IPS DF 4.7 (cell line): ENCODE results near the gene ADCK2.
"Not testable (repeated sequence)": the region's sequence is repeated elsewhere in the genome, so short reads cannot be mapped to it uniquely, and the experiment has no call there.

ENCODE experiments used
- DNase-seq: peaks from one replicate; pipeline ENCODE4 v3.0.0-alpha.2; 2013; ENCODE audit warnings: low spot score; ENCODE audit errors: extremely low read depth

The ADCK2 gene

DNA sequence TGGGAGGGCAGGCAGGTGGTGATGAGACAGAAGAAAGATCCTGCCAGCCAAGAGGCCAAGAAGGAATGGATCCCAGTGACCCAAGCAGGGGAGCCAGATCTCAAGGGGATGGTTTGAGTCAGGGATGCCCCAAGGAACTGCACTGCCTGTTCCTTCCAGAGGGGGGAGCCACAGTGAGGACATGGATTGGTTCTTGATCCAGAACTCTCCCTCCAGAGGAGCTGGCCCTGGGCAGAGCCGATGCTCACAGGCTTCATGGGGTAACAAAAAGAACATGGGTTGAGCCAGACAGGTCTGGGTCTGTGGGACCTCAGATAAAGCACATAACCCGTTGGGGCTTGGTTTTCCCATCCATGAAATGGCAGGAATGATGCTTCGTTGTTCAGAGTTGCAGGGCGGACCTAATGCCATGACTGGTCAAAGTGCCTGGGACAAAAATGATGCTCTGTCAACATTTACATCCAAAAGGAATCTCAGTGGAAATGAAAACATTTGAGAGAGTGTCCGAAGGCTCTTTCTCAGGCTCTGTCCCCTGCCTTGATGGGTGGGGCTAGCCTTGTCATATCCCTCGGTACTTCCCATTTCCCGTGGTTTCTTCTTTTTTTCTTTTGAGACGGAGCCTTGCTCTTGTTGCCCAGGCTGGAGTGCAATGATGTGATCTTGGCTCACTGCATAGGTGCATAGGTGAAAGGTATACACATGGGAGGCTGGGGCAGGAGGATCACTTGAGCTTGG lies 27.4 kb upstream of the ADCK2 start:
- no peak for DNase-seq

DNA sequence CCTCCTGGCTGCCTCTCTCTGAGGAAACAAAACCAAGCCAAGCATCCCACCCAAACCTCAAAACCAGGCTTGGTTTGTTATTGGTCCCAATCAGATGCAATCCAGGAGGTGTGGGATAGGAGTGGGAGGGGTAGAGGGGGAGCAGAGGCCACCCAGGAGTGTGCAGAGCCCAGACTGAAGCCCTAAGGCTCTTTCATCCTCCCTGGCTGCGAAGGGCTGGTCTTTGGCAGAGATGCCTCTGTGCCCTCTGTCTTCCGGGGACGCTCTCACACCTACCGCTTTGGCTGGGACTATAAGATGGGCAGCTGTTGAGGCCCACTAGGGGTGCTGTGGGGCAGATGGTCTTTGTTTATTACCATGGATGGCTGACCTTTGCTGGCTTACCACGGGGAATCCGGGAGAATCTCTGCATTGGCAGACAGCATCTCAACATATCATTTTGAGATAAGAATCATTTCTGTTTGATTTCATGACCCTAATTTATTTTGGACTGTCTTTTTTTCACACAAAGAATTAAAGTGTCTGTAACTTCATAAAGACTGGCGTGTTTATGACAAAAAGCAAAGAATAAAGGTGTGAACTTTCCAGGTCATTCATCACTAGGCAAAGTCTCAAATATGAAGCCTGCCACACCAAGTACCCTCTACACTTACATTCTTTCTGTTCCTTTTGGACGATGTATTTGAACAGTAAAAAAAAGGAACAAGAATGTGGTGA lies 25.7 kb upstream of the ADCK2 start:
- DNase-seq: no peak

DNA sequence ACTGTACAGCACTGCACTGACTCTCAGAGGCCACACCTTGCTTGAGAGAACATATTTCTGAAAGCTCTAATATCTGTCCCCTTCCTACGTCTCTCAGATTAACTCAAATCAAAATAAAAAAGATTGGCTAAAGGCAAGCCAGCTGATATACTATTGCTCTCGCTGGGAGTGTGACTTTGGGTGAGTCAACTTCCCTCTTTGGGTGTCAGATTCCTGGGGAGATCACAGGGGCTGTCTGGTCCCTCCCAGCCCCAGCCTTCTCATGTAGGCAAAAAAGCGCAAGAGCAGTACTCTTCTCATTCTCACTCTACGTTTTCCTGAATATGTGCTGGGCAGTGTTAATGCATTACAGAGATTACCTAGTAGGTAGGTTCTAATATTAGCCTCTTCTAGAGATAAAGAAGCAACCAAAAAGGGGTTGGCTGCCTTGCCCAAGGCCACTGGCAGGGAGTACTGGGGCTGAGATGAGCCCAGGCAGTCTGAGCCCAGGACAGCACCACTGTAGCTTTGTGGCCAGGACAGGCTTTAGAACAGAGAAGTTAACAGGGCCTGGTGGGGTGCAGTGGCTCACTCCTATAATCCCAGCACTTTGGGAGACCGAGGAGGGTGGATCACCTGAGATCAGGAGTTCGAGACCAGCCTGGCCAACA lies 23.1 kb upstream of the ADCK2 start:
- DNase-seq: no peak

DNA sequence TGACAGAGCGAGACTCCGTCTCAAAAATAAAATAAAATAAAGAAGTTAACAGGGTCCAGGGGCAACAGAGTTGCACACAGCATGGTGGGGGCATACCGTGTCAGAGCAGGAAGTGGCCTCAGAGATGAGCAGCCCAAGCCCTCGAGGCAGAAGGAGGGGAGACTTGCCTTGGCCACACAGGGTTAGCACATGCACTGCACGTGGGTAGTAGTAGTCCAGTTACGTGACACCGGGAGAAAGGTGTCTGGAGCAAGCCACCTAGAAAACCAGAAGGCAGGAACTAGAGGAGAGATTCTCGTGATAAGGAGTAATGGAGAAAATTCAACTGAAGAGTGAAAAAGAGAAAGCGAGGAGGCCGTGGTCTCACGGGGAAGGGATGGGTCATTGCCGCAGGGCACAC lies 22.4 kb upstream of the ADCK2 start:
- no peak for DNase-seq

DNA sequence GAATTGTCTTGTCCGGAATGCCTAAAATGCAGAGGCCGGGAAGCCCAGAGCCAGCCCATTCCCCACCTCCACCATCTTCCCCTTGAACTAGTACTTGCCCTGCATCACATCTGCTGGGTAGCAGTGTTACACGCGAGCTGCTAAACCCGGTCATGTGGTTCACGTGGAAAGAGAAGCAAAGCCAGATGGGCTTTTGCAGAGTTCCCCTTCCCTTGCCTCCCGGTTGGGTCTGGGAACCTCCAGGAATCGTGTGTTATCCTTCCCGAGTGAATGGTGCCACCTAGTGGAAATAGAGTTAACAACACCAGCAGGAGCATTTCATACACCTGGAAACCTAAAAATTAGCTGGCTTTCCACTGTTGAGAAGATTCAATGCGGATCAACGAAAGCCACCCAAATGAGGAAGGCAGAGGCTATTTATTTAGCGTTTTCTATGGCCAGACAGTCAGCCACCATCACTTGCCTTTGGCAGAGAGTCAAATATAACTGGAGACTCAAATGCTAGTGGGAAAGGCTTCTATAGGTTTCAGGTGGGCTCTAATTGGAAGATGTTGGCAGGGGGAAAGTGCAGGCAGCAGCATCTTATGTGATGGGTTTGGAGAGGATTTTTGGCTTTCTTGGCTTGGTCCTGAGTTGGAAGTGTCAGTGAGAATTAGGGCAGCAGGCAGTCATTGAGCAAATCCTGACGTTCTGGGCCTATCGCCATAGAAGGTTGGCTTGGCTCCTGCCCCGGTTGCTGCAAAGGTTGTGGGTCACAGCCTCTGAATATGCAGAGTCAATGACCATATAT lies 19.2 kb upstream of the ADCK2 start:
- DNase-seq: no peak

DNA sequence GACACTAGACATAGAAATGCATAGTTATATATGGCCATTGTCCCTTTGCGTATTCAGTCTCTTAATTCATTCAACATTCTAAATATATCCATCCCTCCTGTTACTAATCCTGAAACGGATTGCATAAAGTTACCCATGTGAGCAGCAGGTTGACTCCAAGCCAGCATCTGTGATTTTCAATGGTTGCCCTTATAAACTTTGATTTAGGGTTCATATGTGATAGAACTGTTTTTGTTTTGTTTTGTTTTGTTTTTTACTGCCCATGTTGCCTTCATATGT lies 18.7 kb upstream of the ADCK2 start:
- no peak for DNase-seq

DNA sequence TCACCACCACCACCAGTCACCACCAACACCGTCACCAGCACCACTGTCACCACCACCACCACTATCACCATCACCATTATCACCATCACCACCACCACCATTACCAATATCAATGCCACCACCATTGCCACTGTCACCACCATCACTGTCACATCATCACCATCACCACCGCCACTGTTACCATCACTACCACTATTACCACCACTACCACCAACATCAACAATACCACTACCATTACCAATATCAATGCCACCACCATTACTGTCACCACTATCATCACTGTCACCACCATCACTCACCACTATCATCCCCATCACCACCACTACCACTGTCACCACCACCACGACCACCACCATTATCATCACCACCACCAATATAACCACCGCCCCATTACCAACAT lies 18.1 kb upstream of the ADCK2 start:
- no peak for DNase-seq

DNA sequence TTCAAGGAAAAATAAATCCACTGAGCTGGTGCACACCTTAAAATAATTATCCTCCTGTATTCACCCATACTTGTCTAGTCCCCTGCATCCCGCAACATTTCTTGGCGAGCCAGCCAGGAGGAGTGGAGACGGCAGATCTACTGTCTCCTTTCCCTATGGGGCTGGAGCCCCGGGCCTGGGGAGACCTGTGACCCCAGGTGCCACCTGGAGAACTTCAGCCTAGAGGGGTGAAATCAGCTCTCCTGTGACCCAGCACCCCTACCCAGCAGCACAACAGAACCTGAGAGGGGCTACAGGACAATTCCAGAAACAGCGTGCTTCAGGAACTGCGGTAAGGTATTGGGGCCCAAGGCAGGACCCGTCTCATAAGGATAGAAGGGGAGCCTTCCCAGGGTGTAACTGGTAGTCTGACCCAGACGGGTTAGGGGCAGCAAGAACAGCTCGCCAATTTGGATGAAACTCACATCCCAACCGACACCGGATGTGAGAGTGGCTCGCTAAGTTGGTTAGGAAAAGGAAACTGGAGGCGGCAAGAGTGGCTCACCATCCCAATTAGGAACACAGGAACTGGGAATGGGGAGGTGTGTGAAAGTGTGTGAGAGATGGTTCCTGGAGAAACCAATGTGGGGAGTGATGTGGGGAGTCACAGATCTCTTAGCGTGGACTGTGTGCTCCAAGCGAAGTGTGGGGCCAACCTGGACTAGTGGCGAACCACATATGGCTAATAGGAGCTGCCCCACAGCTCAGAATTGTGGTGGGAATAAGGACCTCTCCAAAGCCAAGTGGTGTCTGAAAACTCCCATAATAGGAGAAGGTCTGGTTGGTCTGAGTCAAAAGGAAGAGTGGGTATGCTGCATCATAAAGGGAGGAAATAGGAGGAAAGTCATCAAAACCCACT lies 17.0 kb upstream of the ADCK2 start:
- DNase-seq: no peak

DNA sequence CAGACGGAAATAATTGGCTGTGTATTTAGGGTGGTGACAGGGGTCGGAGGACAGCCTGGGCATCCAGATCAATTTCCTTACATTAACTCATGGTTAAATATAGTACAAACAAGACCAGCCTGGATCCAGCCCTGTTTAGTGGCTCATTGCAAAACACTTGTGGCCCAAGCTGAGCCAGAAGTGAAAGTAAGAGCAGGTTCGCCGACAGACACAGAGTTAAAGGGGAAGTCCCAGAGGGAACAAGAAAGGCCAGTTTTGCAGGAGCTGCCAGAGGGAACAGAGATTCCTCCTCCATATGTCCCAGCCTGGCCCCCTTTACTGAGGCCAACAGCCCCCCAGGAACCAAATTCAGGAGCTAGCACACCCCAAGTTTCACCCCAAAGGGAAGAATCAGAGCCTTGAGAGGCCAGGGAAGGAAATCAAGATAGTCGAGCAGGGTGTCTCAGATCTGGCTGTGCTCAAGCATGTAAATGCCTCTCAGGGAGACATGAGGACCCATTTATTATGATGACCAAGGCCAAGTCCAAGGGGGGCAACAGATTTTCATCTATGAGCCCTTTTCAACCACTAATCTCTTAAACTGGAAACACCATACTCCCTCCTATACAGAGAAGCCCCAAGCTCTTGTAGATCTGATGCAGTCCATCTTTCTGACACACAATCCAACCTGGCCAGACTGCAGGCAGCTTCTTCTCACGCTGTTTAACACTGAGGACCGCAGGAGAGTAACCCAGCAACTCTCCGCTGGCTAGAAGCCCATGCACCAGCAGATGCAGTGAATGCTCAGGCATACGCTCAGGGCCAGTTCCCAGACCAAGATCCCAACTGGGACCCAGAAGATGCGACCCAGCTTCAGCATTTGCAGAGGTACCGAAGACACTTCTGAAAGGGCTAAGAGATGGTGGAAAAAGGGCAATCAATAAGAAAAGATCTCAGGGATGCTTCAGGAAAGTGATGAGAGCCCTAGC lies 15.9 kb upstream of the ADCK2 start:
- no peak for DNase-seq

DNA sequence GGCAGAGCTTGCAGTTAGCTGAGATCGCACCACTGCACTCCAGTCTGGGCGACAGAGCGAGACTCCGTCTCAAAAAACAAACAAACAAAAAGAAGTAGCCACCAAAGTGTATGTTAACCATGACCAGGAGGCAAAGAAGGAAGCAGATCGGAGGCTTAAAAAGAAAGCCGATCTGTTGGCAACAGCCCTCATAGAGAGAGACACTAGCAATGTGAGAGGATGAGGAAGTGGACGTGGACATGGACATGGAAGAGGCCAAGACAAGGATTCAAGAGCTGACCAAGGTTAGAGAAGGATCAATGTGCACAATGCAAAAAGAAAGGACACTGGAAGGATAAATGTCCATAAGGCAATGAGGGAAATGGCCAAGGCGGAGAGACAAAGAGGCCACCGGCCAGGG lies 14.9 kb upstream of the ADCK2 start:
- no peak for DNase-seq

DNA sequence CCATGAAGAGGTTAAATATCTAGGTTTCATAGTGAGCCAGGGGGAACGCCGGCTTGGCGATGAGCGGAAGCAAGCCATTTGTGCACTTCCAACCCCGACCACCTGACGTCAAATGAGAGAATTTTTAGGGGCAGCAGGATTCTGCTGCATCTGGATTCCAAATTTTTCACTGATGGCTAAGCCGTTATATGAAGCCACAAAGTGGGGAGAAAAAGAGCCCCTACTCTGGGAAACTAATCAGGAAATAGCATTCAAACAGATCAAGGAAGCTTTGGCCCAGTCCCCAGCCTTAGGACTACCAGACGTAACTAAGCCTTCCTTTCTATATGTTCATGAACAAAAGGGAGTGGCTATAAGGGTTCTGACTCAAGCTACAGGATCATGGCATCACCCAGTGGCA lies 12.9 kb upstream of the ADCK2 start:
- DNase-seq: no peak

DNA sequence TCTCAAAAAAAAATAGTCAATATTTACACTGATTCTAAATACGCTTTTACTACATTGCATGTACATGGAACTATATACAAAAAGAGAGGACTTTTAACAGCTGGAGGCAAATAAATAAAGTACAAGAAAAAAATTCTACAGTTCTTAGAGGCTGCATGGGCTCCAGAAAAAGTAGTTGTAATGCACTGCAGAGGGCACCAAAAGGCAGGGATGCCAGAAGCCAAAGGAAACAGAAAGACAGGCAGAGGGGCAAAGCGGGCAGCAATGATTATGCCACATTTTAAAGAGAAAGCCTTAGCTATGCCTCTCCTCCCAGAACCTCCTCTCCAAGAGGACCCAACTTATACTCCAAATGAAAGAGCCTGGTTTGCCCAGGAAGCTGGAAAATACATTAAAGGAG lies 11.6 kb upstream of the ADCK2 start:
- no peak for DNase-seq

DNA sequence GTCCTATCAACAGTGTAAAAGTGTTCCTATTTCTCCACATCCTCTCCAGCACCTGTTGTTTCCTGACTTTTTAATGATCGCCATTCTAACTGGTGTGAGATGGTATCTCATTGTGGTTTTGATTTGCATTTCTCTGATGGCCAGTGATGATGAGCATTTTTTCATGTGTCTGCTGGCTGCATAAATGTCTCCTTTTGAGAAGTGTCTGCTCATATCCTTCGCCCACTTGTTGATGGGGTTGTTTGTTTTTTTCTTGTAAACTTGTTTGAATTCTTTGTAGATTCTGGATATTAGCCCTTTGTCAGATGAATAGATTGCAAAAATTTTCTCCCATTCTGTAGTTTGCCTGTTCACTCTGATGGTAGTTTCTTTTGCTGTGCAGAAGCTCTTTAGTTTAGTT lies 9.8 kb upstream of the ADCK2 start:
- not testable (repeated sequence) for DNase-seq

DNA sequence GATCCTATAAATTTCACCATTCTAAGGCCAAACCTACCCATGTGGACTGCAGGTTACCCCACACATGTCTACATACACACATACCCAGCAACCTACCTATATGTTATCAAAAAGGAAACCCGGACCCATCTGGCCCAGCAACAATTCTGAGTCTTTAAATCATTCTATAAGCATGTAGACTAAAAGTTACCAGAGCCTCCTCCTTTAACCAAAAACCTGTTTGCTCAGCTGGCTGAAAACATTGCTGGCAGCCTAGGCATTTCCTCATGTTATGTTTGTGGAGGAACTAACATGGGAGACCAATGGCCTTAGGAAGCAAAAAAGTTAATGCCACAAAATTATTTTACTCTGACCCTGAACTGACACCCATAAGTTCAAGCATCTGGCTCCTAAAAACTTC lies 5.3 kb upstream of the ADCK2 start:
- DNase-seq: no peak

DNA sequence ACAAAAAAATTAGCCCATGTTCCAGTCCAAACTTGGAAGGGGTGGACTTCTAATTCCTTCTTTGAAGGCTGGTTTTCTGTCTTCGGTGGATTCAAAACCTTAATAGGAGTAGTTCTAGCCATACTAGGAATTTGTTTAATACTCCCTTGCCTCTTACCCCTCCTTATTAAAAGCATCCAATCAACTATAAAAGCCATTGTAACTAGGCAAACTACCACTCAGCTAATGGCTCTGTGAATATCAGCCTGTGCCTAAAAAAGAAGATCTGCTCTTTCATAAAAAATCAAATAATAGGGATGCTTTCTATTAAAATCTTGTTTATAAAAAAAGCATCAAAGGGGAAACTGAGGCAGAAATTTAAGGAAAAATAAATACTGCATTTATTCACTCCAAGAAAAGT lies 4.1 kb upstream of the ADCK2 start:
- DNase-seq: no peak

DNA sequence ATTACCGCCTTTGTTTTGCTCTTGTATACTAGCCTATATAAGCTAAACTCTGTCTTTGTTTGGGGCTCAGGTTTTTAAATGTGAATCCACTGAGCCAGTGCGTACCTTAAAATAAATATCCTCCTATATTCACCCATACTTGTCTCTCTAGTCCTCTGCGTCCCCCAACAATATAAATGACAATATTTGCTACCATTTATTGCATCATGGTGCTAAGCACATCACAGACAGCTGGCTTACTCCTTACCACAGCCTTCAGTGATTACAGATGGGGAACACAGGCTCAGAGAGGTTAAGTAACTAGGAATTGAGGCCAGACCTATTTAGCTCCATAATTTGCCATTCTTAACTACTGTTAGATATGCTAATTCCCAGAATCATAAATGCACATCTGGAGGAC lies 3.4 kb upstream of the ADCK2 start:
- DNase-seq: no peak

DNA sequence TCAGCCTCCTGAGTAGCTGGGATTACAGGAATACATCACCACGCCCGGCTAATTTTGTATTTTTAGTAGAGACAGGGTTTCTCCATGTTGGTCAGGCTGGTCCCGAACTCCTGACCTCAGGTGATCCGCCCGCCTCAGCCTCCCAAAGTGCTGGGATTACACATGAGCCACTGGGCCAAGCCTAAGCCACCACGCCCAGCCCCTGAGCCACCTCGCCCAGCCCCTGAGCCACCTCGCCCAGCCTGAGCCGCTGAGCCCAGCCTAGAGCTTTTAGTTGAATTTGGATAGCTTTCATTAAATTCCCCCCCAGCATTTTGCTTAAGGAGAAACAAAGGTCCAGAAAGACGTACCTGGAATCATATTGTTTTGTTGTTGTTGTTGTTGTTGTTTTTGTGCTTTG lies 2.9 kb upstream of the ADCK2 start:
- not testable (repeated sequence) for DNase-seq

DNA sequence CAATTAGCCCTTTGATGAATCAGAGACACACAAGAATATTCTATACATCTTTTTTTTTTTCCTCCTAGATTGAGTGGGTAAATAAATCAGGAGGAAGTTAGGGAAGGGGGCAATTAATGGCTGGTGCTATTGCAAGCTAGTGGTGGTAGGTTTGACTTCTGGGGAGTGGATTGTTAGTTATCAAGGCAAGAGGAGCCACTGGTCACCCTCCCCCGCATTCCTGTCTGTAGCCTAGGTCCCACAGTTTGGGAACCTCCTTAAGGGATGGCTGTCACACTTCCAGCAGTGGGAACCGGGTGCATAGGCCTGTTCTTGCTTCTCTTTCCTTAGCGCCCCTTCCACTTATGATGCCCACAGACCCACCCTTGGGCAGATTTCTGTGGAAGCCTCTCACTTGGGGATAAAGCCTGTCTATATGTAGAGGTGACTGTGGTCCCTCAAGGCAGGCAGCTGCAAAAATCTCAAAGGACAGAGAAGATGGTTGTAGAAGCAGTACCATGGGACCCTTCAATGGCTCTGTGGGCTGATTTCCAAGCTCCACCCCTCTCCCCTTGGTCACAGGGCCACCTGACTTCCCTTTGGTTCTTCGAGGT lies 2.3 kb upstream of the ADCK2 start:
- no peak for DNase-seq

DNA sequence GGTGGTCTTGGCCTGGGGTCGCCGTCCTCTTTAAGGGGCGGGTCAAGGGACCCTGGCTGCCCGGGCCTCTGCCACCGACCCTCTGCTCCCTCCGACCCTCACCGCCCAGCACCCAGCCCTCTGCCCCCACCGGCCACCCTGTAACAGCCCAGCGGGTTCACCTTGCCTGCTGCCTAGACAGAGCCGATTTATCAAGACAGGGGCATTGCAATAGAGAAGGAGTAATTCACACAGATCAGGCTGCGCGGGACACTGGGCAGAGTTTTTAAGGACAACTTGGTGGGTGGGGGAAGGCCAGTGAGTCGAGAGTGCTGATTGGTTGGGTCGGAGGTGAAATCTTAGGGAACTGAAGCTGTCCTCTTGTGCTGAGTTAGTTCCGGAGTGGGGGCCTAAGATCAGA lies 779 bp upstream of the ADCK2 start:
- no peak for DNase-seq
